Loucy (cell line): ENCODE results near the gene RNFT2.

ENCODE experiments used
- H2AFZ ChIP-seq: fragments of 200-600 bp; sonication (generic); 2 replicates; pipeline ENCODE4 v1.6.0; 2016; ENCODE audit warnings: antibody characterized with exemption, mild to moderate bottlenecking, low read length, moderate library complexity
- H3F3A ChIP-seq: fragments of 200-600 bp; 2 replicates; pipeline ENCODE4 v1.6.0; 2016; ENCODE audit warnings: antibody characterized with exemption, low read depth, mild to moderate bottlenecking
- H3K27me3 ChIP-seq: fragments of 200-600 bp; sonication (generic); 2 replicates; pipeline ENCODE4 v1.6.1; 2014; ENCODE audit warnings: low read length, mild to moderate bottlenecking; ENCODE audit not compliant: insufficient read depth, poor library complexity, severe bottlenecking
- H3K36me3 ChIP-seq: fragments of 200-600 bp; sonication (generic); 2 replicates; pipeline ENCODE4 v1.6.1; 2016; ENCODE audit warnings: low read length; ENCODE audit not compliant: insufficient read depth
- H3K4me1 ChIP-seq: fragments of 200-600 bp; sonication (generic); 2 replicates; pipeline ENCODE4 v1.5.1; 2014; ENCODE audit warnings: low read length, mild to moderate bottlenecking; ENCODE audit not compliant: insufficient read depth, poor library complexity, severe bottlenecking
- H3K4me2 ChIP-seq: fragments of 200-600 bp; sonication (generic); 2 replicates; pipeline ENCODE4 v1.6.0; 2014; ENCODE audit warnings: antibody characterized with exemption, low read length, low read depth, mild to moderate bottlenecking; ENCODE audit not compliant: poor library complexity, severe bottlenecking
- H3K4me3 ChIP-seq: fragments of 200-600 bp; sonication (generic); 2 replicates; pipeline ENCODE4 v1.5.1; 2014; ENCODE audit warnings: low read length, mild to moderate bottlenecking, mixed read lengths; ENCODE audit not compliant: poor library complexity, severe bottlenecking
- H3K79me2 ChIP-seq: fragments of 200-600 bp; sonication (generic); 2 replicates; pipeline ENCODE4 v1.6.1; 2014; ENCODE audit warnings: low read length; ENCODE audit not compliant: insufficient read depth
- H3K9ac ChIP-seq: fragments of 200-600 bp; sonication (generic); 2 replicates; pipeline ENCODE4 v1.6.0; 2014; ENCODE audit warnings: mild to moderate bottlenecking, low read depth, low read length, moderate library complexity; ENCODE audit not compliant: poor library complexity, severe bottlenecking
- H3K9me2 ChIP-seq: fragments of 200-600 bp; sonication (generic); replicated peaks from 2 replicates; pipeline ENCODE4 v1.6.1; 2016; ENCODE audit warnings: low read depth, low read length, mixed read lengths
- H3K9me3 ChIP-seq: fragments of 200-600 bp; sonication (generic); 2 replicates; pipeline ENCODE4 v1.6.1; 2014; ENCODE audit warnings: mild to moderate bottlenecking, antibody characterized with exemption, low read length, low read depth; ENCODE audit not compliant: insufficient read depth
- H4K20me1 ChIP-seq: fragments of 200-600 bp; sonication (generic); 2 replicates; pipeline ENCODE4 v1.6.0; 2014; ENCODE audit warnings: antibody characterized with exemption, low read length, mild to moderate bottlenecking; ENCODE audit not compliant: insufficient read depth, poor library complexity, severe bottlenecking
- EZH2phosphoT487 ChIP-seq: fragments of 200-600 bp; IDR thresholded peaks from 2 replicates; pipeline ENCODE4 v1.6.1; 2018; ENCODE audit warnings: antibody characterized with exemption, mild to moderate bottlenecking, moderate library complexity, borderline replicate concordance
- TF ChIP-seq, protein P1 (sequence below): fragments of 200-600 bp; sonication (generic); conservative IDR thresholded peaks from 2 replicates; pipeline ENCODE4 v1.5.1; 2014; ENCODE audit warnings: mild to moderate bottlenecking, antibody characterized with exemption, low read length

Gene RNFT2

DNA sequence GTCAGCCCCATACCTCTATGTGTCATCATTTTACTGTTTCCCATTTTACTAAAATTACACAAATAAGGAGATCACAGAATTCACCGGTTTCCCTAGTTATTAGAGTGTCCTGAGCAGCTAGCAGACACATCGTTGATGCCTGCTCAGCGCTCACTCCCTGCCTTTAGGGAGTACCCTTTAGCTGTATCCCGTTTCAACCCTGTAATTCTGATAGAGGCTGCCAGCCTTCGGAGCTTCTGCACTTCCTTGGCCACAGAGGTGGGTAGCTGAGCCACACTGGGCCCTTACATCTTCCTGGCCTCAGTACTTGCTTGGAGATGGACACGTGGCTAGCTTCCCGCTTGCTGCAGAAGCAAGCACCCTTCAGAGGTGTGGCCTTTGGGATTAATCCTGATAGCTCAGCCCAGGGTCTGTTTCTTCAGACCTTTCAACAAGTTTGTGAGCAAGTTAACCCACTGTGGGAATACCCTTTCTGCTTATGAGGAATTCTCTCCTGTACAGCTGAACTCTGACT is 158.4 kb downstream of the RNFT2 start:
- Histone ChIP-seq H3F3A (no peaks in the 10 kb centered on the region), H3K4me2 (no peak overlapping the region), H3K4me3 (no peak overlapping the region), H3K36me3 (no peaks in the 10 kb centered on the region), H4K20me1 (no peaks in the 10 kb centered on the region), H2AFZ (no peak overlapping the region), H3K79me2 (no peaks in the 10 kb centered on the region), H3K9me3 (no peaks in the 10 kb centered on the region), H3K9me2 (no peaks in the 10 kb centered on the region), H3K27me3 (no peaks in the 10 kb centered on the region), H3K4me1 (no peaks in the 10 kb centered on the region), H3K9ac (no peak overlapping the region)
- no peak for TF ChIP-seq EZH2phosphoT487
- TF ChIP-seq, protein P1, sequence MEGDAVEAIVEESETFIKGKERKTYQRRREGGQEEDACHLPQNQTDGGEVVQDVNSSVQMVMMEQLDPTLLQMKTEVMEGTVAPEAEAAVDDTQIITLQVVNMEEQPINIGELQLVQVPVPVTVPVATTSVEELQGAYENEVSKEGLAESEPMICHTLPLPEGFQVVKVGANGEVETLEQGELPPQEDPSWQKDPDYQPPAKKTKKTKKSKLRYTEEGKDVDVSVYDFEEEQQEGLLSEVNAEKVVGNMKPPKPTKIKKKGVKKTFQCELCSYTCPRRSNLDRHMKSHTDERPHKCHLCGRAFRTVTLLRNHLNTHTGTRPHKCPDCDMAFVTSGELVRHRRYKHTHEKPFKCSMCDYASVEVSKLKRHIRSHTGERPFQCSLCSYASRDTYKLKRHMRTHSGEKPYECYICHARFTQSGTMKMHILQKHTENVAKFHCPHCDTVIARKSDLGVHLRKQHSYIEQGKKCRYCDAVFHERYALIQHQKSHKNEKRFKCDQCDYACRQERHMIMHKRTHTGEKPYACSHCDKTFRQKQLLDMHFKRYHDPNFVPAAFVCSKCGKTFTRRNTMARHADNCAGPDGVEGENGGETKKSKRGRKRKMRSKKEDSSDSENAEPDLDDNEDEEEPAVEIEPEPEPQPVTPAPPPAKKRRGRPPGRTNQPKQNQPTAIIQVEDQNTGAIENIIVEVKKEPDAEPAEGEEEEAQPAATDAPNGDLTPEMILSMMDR, result no peak

DNA sequence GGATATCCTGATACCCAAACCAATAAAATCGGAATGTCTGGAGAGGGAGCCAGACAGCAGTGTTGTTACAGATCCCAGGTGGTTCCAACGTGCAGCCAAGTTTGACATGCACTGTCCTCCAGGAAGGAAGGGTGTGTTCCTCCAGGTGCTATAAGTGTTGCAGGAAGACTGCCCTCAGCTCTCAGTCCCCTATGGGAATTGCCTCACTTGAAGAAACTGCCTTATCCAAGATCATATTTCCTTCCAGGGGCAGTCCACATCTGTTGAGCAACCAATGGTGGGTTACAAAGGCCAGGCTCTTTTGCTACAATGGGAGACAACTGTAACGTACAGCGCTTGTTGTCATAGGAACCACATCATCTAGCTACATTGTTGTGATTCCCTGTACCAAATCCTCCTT is 159.4 kb downstream of the RNFT2 start:
- no peak overlapping the region for H3K4me3 ChIP-seq
- no peaks in the 10 kb centered on the region for H3F3A ChIP-seq
- H3K4me1 ChIP-seq, result no peaks in the 10 kb centered on the region
- no peak overlapping the region for H2AFZ ChIP-seq
- no peaks in the 10 kb centered on the region for H3K27me3 ChIP-seq
- no peaks in the 10 kb centered on the region for H3K9me2 ChIP-seq
- no peak overlapping the region for H3K4me2 ChIP-seq
- H4K20me1 ChIP-seq, result no peaks in the 10 kb centered on the region
- TF ChIP-seq EZH2phosphoT487, result no peak
- TF ChIP-seq, protein P1, result no peak
- no peak overlapping the region for H3K9ac ChIP-seq
- H3K79me2 ChIP-seq, result no peaks in the 10 kb centered on the region
- H3K9me3 ChIP-seq, result no peaks in the 10 kb centered on the region
- no peaks in the 10 kb centered on the region for H3K36me3 ChIP-seq

DNA sequence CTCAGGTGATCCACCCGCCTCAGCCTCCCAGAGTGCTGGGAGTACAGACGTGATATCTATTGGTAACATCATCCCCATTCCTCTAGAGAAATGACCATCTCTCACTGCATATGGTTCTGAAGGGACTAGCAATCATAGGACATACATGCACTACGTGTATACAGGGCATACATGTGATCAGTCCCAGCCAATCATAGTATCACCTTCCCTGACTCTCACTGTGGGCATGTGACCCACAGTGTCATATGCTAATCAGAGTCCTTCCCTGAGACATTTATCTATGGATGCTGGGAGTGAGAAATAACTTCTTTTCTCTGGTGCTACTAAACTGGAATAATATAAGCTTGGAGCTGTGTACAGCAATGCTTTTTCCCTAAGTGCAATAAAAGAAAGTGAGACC is 160.6 kb downstream of the RNFT2 start:
- H3K79me2 ChIP-seq, result no peaks in the 10 kb centered on the region
- no peaks in the 10 kb centered on the region for H3K9me2 ChIP-seq
- H3F3A ChIP-seq, result no peaks in the 10 kb centered on the region
- H3K4me1 ChIP-seq, result no peaks in the 10 kb centered on the region
- no peak overlapping the region for H3K9ac ChIP-seq
- H4K20me1 ChIP-seq, result no peaks in the 10 kb centered on the region
- no peaks in the 10 kb centered on the region for H3K36me3 ChIP-seq
- no peak overlapping the region for H3K4me2 ChIP-seq
- no peak overlapping the region for H2AFZ ChIP-seq
- H3K9me3 ChIP-seq, result no peaks in the 10 kb centered on the region
- no peaks in the 10 kb centered on the region for H3K27me3 ChIP-seq
- no peak overlapping the region for H3K4me3 ChIP-seq
- TF ChIP-seq, protein P1, result no peak
- TF ChIP-seq EZH2phosphoT487, result no peak
